ENCODE measurements around the gene LRRTM4.

GRCh38 chr2:77085561-77085960 is 436.6 kb downstream of the LRRTM4 start:
- no peak for TF ChIP-seq CTCF (conservative IDR thresholded peaks at IDR 0.05; ENCODE audit: low read depth in 2 of 2)
- no peak for TF ChIP-seq EZH2 (IDR thresholded peaks at IDR 0.05; ENCODE audit: low read depth, unreplicated experiment)
- TF ChIP-seq POLR2AphosphoS5 (IDR thresholded peaks at IDR 0.05; ENCODE audit: low read depth): no peak
- no peak for TF ChIP-seq REST (IDR thresholded peaks at IDR 0.05; ENCODE audit: unreplicated experiment)
- TF ChIP-seq ZNF114 (CRISPR knock-in tag; IDR thresholded peaks at IDR 0.05): no peak
- no peak for TF ChIP-seq NANOG (IDR thresholded peaks at IDR 0.05; ENCODE audit: borderline replicate concordance)
